ENCODE data around the gene PPP1R15B. TPM values are rescaled to one million over a fixed set of nuclear protein-coding genes. Genes with fewer than 3 reads are reported as not detected.

Gene PPP1R15B
- total RNA-seq, 1 donor from 2014 or later = 47.7 TPM

- H3K9me3 ChIP-seq = no peaks in the 10 kb centered on the region
- H3K27ac ChIP-seq = no peak overlapping the region
- DNase-seq (no peak), ATAC-seq (no peak)
- H3K4me3 ChIP-seq = no peak overlapping the region
- no peaks in the 10 kb centered on the region for H3K27me3 ChIP-seq
- intact Hi-C loops (cut with DNase I) = no loop called here
- no peak for TF ChIP-seq CTCF (IDR thresholded peaks at IDR 0.05)
- peaks cover 15% of the 10 kb centered on the region for H3K4me1 ChIP-seq
- H3K36me3 ChIP-seq = peaks cover 35% of the 10 kb centered on the region
These were observed 9.8 kb upstream of the PPP1R15B start for GRCh38 chr1:204421441-204421840.

DNA sequence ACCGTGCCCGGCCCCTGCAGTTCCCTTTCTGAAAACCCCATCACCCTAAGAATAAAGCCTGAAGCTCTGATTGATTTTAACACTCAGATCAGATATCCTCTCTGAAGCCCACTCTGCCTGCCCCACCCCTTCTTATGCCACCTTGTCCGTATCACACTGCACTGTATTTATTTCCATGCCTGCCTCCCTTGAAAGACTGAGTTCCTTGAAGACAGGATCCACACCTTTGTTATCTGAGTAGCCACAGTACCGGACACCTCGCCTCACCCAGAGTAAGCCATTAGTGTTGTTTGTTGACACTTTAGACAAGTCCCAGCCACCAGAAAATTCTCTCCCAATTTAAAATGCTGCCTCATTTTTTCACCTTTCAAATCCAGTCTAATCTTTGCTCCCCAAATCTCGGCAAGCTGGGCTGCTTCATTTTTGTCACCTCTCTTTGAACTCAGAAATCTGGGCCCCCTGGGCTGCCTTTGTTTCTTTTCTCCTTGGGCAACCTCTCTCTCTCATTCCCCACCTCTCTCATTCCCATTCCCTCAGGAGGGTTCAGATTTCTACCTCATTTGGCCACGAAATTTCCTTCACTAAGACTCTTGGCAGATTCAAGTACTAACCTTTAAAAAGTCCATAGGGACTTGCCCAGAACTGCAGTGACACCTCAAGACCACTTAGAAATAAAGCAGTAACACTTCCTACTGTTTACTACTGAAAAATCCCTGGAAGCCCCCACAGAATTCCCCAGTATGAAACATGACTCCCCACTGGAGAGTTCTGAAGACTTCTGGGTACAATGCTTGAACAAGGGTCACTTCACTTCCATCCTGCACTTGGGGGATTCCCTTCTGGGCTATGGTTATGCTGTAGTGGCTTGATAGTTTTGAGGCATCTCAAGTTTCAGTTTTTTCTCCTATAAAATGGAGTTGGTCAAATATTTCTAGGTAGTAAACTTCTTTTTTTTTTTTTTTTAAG lies 8.7 kb upstream of the PPP1R15B start:
- H3K4me1 ChIP-seq = peaks cover 11% of the 10 kb centered on the region
- peaks cover 24% of the 10 kb centered on the region for H3K36me3 ChIP-seq
- H3K27ac ChIP-seq = no peak overlapping the region
- no peaks in the 10 kb centered on the region for H3K27me3 ChIP-seq
- no peak for TF ChIP-seq CTCF (IDR thresholded peaks at IDR 0.05)
- ATAC-seq (no peak), DNase-seq (no peak)
- intact Hi-C loops (cut with DNase I) = no loop called here
- no peak overlapping the region for H3K4me3 ChIP-seq
- H3K9me3 ChIP-seq = no peaks in the 10 kb centered on the region

DNA sequence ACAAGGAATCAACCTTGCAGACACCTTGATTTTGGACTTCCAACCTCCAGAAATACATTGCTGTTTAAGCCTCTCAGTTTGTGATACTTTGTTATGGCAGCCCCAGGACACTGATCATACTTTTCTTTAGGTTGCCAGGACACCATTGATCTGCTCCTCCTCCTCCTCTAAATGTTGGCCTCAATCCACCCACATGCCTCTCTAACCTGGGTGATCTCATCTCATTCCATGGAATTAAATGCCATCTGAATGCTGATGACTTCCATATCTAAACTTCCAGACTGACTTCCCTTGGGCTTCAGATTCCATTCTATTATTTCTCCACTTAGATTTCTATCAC lies 7.4 kb upstream of the PPP1R15B start:
- no peak overlapping the region for H3K4me3 ChIP-seq
- no peak overlapping the region for H3K27ac ChIP-seq

DNA sequence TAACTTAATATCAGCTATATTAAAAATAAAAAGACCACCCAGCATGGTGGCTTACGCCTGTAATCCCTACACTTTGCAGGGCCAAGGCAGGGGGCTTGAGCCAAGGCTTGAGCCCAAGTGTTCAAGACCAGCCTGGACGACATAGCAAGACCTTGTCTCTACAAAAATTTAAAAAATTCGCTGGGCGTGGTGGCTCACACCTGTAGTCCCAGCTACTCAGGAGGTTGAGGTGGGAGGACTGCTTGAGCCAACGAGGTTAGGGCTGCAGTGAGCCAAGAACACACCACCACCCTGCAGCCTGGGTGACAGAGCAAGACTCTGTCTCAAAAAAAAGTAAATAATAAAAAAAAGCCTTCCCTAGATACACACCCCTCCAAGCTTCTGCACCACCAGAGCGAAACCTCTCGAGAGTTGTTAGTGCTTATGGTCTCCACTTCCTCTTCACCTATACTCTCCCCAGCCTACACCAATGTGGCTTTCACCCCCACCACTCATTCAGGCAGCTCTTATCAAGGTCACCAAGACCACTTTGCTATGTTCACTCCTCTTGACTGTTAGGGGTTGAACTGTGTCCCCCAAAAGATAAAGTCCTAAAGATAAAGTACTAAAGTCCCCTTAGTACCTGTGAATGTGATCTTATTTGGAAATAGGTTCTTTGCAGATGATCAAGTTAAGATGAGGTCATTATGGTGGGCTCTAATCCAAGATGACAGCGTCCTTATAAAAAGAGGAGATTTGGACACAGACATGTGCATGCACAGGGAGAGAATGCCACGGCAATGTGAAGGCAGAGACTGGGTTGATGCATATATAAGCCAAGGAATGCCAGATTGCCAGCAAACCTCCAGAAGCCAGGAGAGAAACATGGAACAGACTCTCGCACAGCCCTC lies 6.8 kb upstream of the PPP1R15B start:
- Histone ChIP-seq H3K36me3 (peaks cover 15% of the 10 kb centered on the region), H3K9me3 (no peaks in the 10 kb centered on the region), H3K27ac (peak overlapping the region; percentile 75), H3K27me3 (no peaks in the 10 kb centered on the region), H3K4me1 (peaks cover 11% of the 10 kb centered on the region), H3K4me3 (no peak overlapping the region)
- DNase-seq (no peak), ATAC-seq (no peak)
- TF ChIP-seq CTCF (IDR thresholded peaks at IDR 0.05) = no peak
- intact Hi-C loops (cut with DNase I) = no loop called here

More for the DNA sequence above, 7.4 kb upstream of the PPP1R15B start:
- Histone ChIP-seq H3K4me1 (peaks cover 11% of the 10 kb centered on the region), H3K36me3 (peaks cover 15% of the 10 kb centered on the region), H3K27me3 (no peaks in the 10 kb centered on the region), H3K9me3 (no peaks in the 10 kb centered on the region)
- no peak for ATAC-seq
- TF ChIP-seq CTCF (IDR thresholded peaks at IDR 0.05) = no peak
- intact Hi-C loops (cut with DNase I) = no loop called here
- DNase-seq = no peak

- no peak for DNase-seq
- intact Hi-C loops (cut with DNase I) = no loop called here
- H3K36me3 ChIP-seq = peaks cover 14% of the 10 kb centered on the region
- no peaks in the 10 kb centered on the region for H3K9me3 ChIP-seq
- H3K4me3 ChIP-seq = no peak overlapping the region
- H3K27ac ChIP-seq = peak overlapping the region; percentile 75
- H3K27me3 ChIP-seq = no peaks in the 10 kb centered on the region
- peak; percentile 85 for ATAC-seq
- H3K4me1 ChIP-seq = peaks cover 14% of the 10 kb centered on the region
- TF ChIP-seq CTCF (IDR thresholded peaks at IDR 0.05) = no peak
These were observed 5.7 kb upstream of the PPP1R15B start for GRCh38 chr1:204417074-204417997.

Data from upper lobe of right lung (tissue), 1 donor.